ENCODE measurements around the gene CEACAM4.

GRCh38 chr19:41626877-41627276 is at the start of gene CEACAM4:
- TF ChIP-seq POLR2A (IDR thresholded peaks at IDR 0.05; ENCODE audit: low read length): no peak
- no peak for TF ChIP-seq GATA1 (IDR thresholded peaks at IDR 0.05; ENCODE audit: low read depth, low read length)

All from erythroblast (primary cell).